ENCODE measurements around the gene FAM120B.

GRCh38 chr6:170296423-170296745 is 10.2 kb upstream of the FAM120B start:
- TF ChIP-seq CTCF (IDR thresholded peaks at IDR 0.05) (no peak), POLR2A (IDR thresholded peaks at IDR 0.05) (no peak)
